ENCODE measurements around the gene KRT73.

The KRT73 gene

DNA sequence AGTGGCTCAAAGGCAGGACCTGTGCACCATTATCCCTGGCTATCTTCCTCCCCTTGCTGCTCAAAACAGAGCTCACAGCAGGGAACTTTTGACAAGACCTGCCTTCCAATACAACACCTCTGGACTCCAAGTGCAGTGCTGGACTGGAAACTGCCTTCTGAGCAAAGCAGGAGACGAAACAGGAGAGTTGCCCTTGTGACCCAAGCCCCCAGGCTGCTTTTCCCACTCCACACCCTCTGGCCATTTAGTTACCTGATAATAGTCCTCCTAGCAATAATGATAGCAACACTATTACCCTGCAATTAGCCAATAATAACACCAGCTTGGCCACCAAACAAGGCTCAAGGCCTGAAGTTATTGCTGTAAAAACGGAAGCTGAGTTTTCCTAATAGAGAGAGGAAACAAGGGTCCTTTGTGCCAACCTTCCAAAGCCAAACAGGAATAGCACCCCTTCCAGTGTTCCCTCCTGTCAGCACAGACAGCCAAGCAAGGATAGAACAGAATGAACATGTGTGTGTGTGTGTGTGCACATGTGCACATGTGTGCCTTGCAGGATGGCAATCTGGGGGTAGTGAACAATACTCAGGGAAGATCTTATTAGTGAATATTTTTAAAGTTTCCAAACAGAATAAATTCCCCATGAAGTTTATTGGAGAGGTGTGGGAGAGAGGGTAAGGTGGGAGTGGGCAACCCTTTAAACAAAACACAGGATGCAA is 9.2 kb upstream of the KRT73 start:
- H3K4me3 ChIP-seq (ENCODE audit: low read depth, low read length), result no peak overlapping the region

GRCh38 chr12:52622349-52622748 is 4.0 kb upstream of the KRT73 start:
- H3K4me3 ChIP-seq (ENCODE audit: low read depth, low read length), result no peak overlapping the region

GRCh38 chr12:52618866-52619265 is 507 bp upstream of the KRT73 start:
- H3K4me3 ChIP-seq (ENCODE audit: low read depth, low read length), result no peak overlapping the region

- no peak overlapping the region for H3K4me3 ChIP-seq (ENCODE audit: low read depth, low read length)
These were observed 965 bp downstream of the KRT73 start for GRCh38 chr12:52617403-52617785.

DNA sequence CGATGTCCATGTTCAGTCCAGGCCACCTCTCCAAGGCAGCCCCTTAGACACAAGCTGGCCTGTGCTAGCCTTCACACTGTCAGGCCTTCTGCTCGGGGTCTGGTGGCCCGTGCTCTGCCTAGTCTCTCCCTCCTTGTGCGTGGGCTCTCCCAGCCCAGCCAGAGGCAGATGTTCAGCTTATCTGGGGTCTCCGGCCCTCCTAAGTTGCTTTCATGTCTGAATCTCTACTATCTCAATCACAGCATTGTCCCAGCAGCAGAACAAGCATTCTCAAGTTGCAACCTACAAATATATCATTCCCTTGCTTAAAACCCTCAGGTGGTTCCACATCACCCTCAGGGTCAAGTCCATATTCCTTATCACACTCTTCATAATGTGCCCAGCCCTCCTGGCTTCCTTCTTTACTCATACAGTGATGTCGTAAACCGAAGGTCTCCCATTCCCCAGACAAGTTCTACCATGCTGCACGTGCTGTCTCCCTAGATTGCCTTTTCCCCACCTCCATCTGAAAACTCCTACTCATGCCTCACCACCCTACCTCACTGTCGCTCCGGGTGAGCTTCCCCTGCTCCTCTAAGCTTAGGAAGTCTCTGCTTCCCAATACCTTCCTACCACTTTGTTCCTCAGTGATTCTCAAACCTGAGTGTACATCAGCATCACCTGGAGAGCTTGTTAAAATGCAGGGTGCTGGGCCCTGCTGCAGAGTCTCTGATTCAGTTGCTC is 1.5 kb downstream of the KRT73 start:
- no peak overlapping the region for H3K4me3 ChIP-seq (ENCODE audit: low read depth, low read length)

GRCh38 chr12:52615912-52616311 is 2.4 kb downstream of the KRT73 start:
- H3K4me3 ChIP-seq (ENCODE audit: low read depth, low read length), result no peak overlapping the region

DNA sequence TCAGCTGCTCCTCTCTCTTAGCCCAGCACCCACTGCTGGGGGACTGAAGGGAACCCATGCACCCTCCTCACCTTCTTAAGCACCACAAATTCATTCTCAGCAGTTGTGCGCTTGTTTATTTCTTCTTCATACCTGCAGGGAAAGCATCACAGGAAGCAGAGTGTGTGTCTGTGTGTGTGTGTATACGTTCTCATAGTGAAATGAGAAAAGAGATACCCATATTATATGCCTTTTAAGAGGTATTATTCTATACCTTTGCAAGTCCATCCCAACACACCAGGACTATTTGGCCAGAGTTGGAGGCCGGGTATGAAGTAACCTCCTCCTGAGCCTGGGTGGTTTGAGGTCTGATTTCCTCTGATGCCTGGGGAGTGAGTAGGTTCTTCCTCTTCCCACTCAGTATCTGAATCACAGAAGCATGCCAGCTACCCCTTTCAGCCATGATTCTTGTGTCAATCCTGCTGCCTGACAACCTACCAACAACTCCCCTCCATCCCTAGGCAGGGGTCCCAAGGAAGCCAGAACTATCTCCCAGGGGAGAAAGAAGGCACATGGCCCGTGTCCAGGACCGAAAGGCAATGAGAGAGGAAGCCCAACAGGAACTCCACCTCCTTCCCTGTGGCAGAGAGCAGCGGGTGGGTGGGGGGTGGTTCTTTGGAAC is 3.0 kb downstream of the KRT73 start:
- no peak overlapping the region for H3K4me3 ChIP-seq (ENCODE audit: low read depth, low read length)

DNA sequence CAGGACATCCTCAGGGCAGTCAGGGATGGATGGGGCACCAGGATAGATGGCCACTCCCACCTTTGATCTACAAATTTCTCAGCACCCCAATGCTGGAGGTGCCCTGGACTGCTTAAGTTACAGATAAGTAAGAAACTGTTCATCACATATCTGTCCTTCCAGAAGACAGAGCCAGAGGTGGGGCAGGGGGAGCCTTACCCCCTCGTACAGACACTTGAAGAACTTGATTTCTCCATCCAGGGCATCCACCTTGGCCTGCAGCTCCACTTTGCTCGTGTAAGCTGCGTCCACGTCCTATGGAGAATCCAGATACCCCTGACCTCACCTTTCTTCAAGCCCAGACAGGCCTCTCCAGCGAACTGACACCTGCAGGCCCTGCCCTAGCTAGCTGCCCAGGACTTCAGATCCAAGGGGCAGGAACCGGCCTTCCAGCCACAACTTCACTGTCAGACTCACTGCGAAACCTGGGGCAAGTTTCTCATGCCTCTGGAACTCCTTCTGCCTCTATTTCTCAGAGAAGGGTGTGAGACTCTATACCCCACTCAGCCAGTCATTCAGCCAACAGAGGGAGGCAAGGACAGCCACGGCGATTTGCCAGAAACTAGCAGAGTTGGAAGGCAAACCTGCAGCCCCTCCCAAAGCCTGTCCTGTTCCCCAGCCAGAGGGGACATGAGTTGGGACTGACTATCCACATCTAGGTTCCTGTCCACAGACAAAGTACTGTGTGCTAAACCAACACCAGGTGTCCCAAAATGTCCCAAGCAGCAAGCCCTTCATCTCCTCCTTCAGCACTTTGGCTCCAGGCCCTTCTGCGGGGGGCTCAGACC is 3.8 kb downstream of the KRT73 start:
- no peak overlapping the region for H3K4me3 ChIP-seq (ENCODE audit: low read depth, low read length)

- no peak overlapping the region for H3K4me3 ChIP-seq (ENCODE audit: low read depth, low read length)
These were observed 4.9 kb downstream of the KRT73 start for GRCh38 chr12:52613384-52614030.

DNA sequence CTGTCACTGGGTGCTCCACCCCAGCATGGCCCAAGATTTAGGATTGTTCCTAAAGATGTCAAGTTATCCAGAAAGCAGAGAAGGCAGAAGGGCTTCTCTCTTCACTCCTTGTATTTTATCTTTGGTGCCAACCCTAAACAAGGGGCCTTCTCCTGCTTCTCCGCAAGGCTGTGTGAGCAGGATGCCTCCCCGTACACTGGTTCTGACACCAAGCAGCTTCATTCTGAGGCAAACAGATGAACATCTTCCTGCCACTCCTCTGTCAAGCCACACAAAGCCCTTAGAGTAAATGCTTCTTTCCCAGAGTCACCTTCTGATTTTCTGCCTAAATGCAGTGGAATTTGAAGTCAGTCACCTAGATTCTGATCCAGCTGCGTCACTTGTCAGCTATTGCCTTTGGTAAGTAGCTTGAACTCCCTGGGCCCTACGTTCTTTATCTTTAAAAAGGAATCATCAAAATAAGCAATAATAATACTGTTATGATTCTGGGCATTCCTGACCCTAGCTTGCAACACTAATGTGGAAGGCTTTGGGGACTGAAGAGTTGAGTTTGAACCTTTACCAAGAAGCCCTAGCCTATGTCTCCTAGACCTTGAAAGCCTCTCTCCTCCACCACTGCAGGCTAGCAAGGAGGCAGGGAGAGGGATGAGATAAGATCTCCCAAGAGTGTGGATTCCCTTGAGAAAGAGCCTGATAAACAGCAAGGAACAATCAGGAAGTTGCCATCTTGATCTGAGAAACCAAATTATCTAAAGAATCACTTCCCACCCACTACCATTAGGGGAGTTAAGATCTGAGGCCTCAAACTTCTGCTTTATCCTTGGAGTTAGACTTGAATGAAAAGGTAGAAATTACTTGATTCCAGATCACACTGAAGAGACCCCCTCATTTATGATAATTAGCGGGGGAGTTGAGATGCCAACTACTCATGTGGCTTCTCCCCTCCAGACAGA is 5.7 kb downstream of the KRT73 start:
- H3K4me3 ChIP-seq (ENCODE audit: low read depth, low read length), result no peak overlapping the region

DNA sequence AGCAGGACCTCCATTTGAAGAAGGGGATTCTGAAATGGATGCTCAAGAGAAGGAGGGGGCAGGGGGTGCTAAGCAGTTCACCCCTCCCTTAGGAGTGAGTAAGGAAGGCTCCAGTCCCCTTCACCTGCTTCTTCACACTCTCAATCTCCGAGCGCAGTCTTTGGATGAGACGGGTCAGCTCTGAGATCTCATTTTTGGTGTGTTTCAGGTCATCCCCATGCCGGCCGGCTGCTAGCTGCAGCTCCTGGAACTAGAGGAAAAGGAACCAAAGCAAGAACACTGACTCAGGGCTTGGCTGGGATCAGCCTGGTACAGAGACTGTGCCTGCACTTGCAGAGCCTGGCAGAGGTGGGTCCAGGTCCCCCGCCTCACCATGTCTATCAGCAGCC is 7.3 kb downstream of the KRT73 start:
- H3K4me3 ChIP-seq (ENCODE audit: low read depth, low read length), result no peak overlapping the region

GRCh38 chr12:52608826-52609630 is 9.3 kb downstream of the KRT73 start:
- no peak overlapping the region for H3K4me3 ChIP-seq (ENCODE audit: low read depth, low read length)

GRCh38 chr12:52608161-52608560 is 10.2 kb downstream of the KRT73 start:
- no peak overlapping the region for H3K4me3 ChIP-seq (ENCODE audit: low read depth, low read length)

GRCh38 chr12:52607314-52607713 is 11.0 kb downstream of the KRT73 start:
- H3K4me3 ChIP-seq (ENCODE audit: low read depth, low read length), result no peak overlapping the region

DNA sequence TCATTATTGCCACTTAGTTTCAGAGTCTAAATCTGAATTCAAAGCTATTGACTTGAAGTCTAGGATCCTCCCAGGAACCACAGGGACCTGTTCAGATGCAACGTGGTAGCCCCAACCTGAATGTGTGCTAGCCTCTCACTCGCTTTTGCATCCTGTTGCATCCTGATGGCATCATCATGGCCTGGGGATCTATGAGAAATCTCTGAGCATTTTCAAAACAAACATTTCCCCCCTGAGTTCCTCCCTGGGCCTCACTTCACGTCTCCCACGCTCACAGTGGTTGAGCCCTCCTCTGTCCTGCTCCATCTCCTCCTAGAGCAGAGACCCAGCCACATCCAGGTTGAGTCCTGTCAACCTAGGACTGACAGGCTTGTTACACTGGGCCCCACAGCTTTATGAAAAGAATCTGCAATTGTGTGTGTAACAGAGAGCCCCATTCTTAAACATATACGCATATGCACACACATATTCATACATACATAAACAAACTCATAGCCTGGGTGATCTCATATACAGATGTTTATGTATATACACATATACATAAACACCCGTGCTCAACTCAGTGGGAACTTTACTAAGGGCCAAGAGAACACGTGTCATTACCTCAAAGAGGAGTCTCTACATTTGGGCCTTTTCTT is 11.7 kb downstream of the KRT73 start:
- H3K4me3 ChIP-seq (ENCODE audit: low read depth, low read length), result no peak overlapping the region

DNA sequence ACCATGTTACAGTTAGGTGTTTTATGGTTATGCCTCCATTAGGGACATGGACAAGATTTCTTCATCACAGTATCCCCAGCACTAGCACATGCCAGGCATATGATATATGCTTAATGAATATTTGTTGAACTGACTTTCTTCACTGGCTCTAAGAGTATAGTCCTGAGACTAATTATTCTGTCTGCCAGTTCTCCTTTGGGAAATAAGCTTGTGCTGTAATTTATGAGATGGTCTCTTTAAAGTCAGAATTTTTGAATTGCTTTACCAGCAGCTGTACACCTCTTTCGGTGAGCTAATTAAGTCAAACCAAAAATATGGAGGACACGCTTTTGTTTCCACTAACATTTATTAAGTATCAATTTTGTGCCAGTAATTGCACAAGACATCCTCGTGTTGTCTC is 12.3 kb downstream of the KRT73 start:
- no peak overlapping the region for H3K4me3 ChIP-seq (ENCODE audit: low read depth, low read length)

GRCh38 chr12:52605542-52605941 is 12.8 kb downstream of the KRT73 start:
- H3K4me3 ChIP-seq (ENCODE audit: low read depth, low read length), result no peak overlapping the region

- H3K4me3 ChIP-seq (ENCODE audit: low read depth, low read length), result no peak overlapping the region
These were observed 13.5 kb downstream of the KRT73 start for GRCh38 chr12:52604859-52605258.

Data from iPS-11a (cell line).